ENCODE measurements around the gene LYPD8.

GRCh38 chr1:248740876-248741275 lies 14.7 kb downstream of the LYPD8 start:
- TF ChIP-seq CTCF (IDR thresholded peaks at IDR 0.05 in 2 of 3, conservative IDR thresholded peaks at IDR 0.05 in 1 of 3; ENCODE audit: insufficient read depth in 2 of 3, low read depth in 1 of 3, low read length in 3 of 3) = no peak
- no peak for TF ChIP-seq USF1 (CRISPR knock-in tag; IDR thresholded peaks at IDR 0.05)
- no peak for TF ChIP-seq NR2C2 (CRISPR knock-in tag; IDR thresholded peaks at IDR 0.05)
- TF ChIP-seq NR2C2 (tag; IDR thresholded peaks at IDR 0.05) = no peak

Measured in K562 (cell line).